GM10266 (cell line): Measurements from ENCODE around the gene CD164L2.

Experiments used
- DNase-seq: peaks from one replicate; pipeline ENCODE4 v3.0.0; 2012; ENCODE audit errors: extremely low spot score
- CTCF ChIP-seq: IDR thresholded peaks from 2 replicates; pipeline ENCODE4 v1.5.1; 2012; ENCODE audit warnings: mild to moderate bottlenecking, low read depth; ENCODE audit not compliant: control insufficient read depth, insufficient read depth; ENCODE audit errors: missing control alignments

Gene CD164L2

GRCh38 chr1:27381969-27382762 lies 967 bp downstream of the CD164L2 start:
- no peak for TF ChIP-seq CTCF
- no peak for DNase-seq

- DNase-seq: no peak
- no peak for TF ChIP-seq CTCF
Measured at GRCh38 chr1:27380766-27381733, 2.1 kb downstream of the CD164L2 start.

- no peak for TF ChIP-seq CTCF
Measured at GRCh38 chr1:27380224-27380623, 2.9 kb downstream of the CD164L2 start.

GRCh38 chr1:27379564-27380122 lies 3.5 kb downstream of the CD164L2 start:
- TF ChIP-seq CTCF: no peak

More at GRCh38 chr1:27380224-27380623, 2.9 kb downstream of the CD164L2 start:
- DNase-seq: no peak

GRCh38 chr1:27377760-27378495 lies 5.2 kb downstream of the CD164L2 start:
- TF ChIP-seq CTCF: no peak
- no peak for DNase-seq

More at GRCh38 chr1:27379564-27380122, 3.5 kb downstream of the CD164L2 start:
- no peak for DNase-seq

GRCh38 chr1:27374362-27375086 lies 8.6 kb downstream of the CD164L2 start, which contains the start of gene FCN3:
TSS of gene FCN3 (minus strand) at chr1:27374824. CDS start at chr1:27374818, 6 bp downstream.
- no peak for TF ChIP-seq CTCF
- DNase-seq: no peak
